ENCODE measurements around the gene PTGS1.
"Not testable (repeated sequence)": the region's sequence is repeated elsewhere in the genome, so short reads cannot be mapped to it uniquely, and the experiment has no call there.

Gene PTGS1

GRCh38 chr9:122402403-122402871 is 31.6 kb downstream of the PTGS1 start:
- DNase-seq, result peak; percentile 99

GRCh38 chr9:122402874-122403273 is 32.0 kb downstream of the PTGS1 start:
- DNase-seq, result no peak

GRCh38 chr9:122403381-122404000 is 32.7 kb downstream of the PTGS1 start:
- peak; percentile 21 for DNase-seq

GRCh38 chr9:122405304-122406069 is 34.7 kb downstream of the PTGS1 start:
- DNase-seq, result not testable (repeated sequence)

GRCh38 chr9:122406070-122406890 is 35.5 kb downstream of the PTGS1 start:
- no peak for DNase-seq

GRCh38 chr9:122414108-122414507 is 43.3 kb downstream of the PTGS1 start:
- not testable (repeated sequence) for DNase-seq

GRCh38 chr9:122418016-122418415 is 47.2 kb downstream of the PTGS1 start:
- no peak for DNase-seq

- DNase-seq, result no peak
Observed at GRCh38 chr9:122420315-122420714, 49.5 kb downstream of the PTGS1 start.

- DNase-seq, result no peak
Observed at GRCh38 chr9:122425087-122425486, 54.3 kb downstream of the PTGS1 start.

GRCh38 chr9:122426723-122427122 is 55.9 kb downstream of the PTGS1 start:
- no peak for DNase-seq

GRCh38 chr9:122442568-122442967 is 71.7 kb downstream of the PTGS1 start:
- DNase-seq, result no peak

- DNase-seq, result peak; percentile 10
Observed at GRCh38 chr9:122444041-122444733, 73.4 kb downstream of the PTGS1 start.

Data from amniotic stem cell (primary cell).